Forelimb muscle (tissue), 1 donor: ENCODE data around the gene KIF9. TPM values are rescaled to one million over a fixed set of nuclear protein-coding genes. Genes with fewer than 3 reads are reported as not detected.
"Not testable (repeated sequence)": the region's sequence is repeated elsewhere in the genome, so short reads cannot be mapped to it uniquely, and the experiment has no call there.

Experiments used
- DNase-seq: peaks from one replicate; pipeline ENCODE4 v3.0.0-alpha.2; 2013; ENCODE audit warnings: low read depth
- polyA plus RNA-seq: library from polyadenylated mRNA; unstranded; fragments of 120-200 nt; gene quantifications from one replicate; pipeline ENCODE4 v1.2.1, GENCODE V29; 2013; ENCODE audit not compliant: insufficient read length

The KIF9 gene
- polyA plus RNA-seq, 1 donor: 7.3 TPM

DNA sequence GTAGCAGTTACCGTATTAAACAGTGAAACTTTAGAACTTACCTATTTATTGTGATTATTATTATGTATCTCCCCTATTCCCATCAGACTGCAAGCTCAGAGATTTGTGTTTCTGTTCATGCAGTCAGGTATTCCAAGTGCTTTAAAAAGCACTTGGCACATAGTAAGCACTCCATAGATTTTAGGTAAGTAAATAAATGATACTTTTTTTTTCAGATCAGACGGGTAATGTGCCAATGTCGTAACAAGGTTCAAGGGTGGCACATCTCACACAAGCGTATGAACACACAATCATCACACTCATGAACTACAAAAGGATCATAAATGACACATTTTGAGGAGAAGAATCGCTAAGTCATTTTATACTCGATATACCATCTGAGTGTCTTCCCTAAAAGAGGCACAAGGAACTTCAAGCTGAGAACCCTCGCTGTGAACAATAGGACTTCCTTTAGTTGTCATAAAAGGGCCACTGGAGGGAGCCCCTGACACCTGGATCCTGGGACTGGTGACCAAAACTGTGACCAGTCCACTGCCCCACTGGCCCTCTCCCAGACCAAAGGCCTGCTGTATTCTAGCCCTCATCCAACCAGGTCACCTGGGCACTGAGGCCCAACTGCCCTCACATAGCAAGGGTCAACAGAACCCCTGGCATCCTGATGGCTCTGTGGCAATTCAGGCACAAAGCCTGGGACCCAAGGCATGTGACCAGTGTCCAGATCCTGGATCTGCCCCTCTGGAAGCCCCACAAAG is 32.1 kb downstream of the KIF9 start:
- no peak for DNase-seq

DNA sequence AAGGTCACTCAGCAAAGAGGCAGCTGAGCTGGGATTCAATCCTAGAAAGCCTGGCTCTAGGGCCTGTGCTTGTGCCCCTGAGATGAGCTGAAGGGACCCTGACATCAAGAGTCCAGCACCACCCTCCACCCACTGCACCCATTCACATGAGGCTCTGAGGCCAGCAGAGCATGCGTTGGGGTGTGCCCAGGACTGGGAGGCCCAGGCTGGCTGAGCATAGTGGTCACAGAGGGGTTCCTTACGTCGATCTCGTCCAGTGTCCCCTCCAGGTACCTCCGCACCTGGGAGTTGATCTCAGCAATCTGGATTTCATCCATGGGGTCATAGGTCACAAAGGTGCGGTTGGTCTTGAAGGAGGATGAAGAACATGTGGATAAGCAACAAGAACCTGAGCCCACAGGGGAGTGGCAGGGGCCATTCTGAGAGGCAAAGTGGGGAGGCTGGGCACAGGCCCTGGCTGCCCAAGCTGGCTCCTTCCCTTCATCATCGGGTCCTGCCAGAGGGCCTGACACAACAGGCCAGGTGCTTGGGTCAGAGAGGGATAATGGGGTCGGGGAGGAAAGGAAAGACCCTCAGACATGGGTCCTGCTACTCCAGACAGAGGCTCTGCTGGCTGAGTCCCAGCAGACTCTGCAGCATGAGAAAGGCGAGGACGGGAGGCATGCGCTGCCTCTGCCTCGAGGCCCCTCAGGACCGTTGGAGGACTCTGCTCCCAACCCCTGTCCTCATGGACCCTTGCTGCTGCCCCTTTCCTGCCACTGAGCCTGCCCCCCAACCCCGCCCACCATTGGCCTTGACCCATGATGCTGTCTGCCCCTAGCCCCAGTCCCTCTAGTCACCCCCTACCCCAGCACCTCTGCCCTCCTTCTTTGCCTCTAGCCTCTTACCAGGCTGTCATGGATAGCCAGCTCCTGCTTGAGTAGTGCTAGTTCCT is 35.2 kb downstream of the KIF9 start:
- DNase-seq: no peak

DNA sequence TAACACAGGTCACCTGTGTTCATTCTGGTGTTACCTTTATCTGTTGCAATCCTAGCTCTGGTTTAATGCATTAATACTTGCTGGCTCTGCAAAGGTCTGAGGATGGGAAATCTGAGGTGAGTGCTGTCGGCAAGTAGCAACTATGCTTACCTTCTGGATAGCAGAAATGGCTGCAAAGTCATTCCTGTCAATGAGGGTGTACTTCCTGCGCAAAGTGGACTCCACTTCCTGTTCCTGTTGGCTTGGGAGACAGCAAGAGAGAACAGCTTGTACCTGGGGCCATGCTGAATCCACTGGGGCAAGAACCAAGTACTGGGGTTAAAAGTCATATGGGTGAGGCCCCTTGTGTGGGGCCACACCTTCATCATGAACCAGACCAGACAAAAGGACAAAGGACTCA is 37.3 kb downstream of the KIF9 start:
- DNase-seq: no peak

DNA sequence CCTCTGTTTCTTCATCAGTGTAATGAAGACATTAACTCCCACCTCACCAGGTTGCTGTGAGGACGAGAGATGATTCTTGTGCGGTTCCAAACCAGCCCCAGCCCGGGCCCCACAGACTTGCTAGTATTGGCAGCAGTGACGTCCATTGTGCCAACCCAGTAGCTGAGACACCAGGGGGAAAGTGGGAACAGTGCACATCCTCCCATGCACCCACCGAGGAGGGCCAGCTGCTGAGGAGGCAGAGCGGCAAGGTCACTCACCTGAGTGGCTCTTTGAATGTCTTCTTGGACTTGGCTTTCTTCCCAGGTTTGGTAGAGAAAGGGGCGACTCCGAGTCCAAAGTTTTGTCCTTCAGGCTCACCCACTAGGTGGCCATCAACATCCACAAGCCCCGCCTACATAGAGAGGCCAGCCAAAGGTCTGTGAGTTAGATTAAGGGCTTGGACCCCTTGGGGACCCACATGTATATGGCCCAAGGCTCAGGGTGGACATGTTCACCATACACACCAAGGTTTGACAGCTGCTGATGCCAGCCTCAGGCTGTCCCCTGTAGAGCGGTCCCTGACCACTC is 38.0 kb downstream of the KIF9 start:
- no peak for DNase-seq

DNA sequence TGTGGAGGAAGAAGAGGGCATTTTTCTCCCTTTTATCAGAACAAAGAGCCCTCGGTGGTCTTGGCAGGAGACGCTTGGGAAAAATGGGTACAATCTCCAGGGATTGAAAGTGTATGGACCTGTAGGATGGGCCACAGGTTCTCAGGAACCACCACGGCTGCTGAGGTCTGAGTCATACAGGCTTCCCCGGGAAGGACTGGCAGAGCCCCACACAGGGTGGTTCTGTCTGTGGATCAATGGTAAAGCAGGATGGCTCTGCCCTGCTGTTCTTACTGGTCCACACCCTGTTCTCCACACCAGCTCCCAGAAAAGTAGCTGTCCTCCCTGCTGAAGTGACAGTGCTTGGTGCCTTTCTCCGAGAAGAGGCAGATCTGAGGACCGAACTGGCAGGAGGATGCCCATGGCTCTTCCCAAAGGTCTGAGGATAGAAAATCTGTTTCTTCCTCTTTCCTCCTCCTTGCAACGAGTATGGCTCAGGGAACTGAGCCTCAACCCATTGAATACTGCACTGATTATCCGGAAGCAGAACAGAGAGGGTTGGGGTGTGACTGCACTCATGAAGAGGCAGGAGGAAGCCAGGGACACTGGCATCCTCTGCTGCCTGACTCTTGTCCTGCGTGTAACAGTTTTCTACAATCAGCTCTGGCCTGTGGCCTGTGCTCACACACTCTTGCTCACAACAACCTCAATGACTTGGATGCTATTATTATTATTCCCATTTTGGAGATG is 39.0 kb downstream of the KIF9 start:
- no peak for DNase-seq

DNA sequence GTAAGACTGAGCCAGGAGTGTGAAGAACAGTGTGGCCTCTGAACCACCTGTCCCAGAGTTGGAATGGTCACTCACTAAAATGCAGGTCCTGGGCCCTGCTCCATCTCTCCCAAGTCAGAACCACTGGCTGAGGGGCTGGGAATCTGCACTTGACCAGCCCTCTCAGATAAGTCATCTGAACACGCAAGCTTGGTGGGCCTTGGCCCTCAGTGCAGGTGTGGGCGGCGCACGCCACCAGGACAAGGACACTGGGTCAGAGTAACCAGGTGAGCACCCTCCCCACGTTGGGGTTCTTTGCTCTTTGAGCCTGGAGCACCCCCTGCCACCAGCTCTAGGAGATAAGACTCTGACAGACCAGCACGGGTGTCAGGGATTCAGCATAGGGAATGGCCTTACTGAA is 42.7 kb downstream of the KIF9 start:
- no peak for DNase-seq

DNA sequence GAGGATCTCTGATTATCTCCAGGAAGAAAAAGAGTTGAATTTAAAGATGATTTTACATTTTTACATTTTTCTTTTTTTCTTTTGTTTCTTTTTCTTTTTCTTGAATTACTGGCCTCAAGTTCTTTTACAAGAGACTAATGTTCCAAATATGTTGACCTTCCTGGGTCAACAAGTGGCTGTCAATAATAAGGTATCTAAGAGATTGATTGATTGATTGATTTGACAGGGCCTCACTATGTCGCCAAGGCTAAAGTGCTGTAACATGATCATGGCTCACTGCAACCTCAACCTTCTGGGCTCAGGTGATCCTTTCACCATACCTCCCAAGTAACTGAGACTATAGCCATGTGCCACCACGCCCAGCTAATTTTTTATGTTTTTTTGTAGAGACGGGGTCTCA is 44.6 kb downstream of the KIF9 start:
- DNase-seq: no peak

DNA sequence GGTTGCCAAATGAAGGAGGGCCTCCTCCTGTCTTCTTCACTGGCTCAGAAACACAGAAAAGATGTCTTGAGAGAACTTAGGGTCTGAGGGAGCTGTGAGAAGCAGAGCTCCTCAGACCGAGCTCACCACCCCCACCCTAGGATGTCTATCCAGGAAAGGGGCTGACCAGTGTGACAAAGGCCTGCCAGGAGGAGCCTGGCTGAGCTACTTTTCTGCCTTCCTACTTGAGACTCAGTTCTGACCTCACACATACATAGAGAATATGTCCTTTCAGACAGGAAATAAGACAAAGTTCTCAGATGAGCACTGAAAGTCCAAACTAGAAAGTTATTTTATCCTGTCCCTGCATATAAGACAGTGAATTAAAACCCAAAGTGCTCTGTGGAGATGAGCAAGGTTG is 54.5 kb downstream of the KIF9 start:
- no peak for DNase-seq

DNA sequence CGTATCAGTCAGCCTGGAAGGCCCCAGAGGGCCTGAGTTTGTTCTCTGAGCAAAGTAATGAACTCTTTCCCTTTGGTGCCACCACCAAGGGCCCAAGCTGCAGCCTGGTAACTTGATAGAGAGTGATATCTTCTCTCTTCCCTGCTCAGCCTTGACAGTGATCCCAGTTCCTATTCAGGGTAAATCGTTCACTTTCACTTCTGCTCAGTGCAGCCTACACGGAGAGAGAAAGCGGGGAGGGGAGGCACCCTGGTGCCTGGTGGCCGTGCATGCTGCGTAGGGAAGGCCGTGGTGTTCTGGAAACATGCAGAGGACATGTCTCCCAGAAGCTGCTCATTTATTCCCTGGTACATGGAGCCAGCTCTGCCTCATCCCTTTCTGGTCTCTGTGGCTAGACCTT is 54.9 kb downstream of the KIF9 start:
- DNase-seq: no peak

DNA sequence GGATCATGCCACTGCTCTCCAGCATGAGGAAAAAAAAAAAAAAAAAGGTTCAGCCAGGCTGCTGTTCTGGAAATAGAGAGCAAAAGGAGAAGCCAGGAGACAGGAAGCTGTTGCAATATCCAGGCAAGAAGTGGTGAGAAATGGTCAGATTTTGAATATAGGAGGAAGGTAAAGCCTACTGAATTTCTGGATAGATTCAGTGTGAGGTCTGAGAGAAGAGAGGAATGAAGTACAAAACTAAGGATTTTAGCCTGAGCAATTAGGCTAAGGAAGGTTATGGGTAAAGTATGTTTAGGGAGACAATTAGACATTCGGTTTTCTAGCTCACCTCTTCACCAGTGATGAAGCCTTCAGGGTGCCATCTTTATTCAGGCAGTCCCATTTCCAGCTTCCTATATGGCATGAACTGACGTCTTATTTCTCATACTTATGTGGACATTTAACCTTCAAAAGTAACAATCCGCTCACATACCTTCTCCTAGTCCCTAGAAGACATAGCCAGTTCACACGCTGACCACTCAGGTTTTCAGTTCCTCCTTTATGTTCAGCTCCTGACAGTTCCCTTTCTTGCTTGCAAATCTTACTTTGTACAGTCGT is 57.2 kb downstream of the KIF9 start:
- DNase-seq: no peak

DNA sequence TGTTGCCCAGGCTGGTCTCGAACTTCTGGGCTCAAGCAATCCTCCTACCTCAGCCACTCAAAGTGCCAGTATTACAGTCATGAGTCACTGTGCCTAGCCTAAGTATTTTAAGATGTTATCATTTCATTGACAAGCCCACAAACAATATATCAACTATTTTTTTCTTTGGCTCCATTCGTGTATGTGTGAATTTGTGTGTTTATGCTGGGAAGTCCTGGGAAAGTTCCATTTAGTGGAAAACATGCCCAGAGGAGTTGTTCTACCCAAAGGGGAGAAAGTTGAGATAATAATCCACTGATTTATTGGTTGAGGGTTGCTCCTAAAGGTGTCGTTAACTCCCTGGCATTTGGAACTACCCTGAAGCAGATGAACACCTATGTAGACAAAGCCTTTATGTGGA is 58.8 kb downstream of the KIF9 start:
- no peak for DNase-seq

DNA sequence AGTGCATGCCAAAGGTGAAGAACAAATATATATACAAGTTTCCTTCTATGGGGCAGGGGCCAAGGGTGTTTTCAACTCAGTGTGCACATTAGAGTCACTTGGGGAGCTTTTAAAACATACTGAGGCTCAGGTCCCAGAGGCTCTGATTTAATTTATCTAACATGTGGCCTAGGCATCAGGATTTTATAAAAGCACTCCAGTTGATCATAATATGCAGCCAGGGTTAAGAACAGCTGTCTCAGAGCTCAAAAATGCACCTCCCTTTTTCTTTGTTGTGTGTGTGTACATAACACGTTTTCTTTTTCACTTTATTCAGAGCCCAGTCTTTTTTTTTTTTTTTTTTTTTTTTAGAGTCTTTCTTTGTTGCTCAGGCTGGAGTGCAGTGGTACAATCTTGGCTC is 60.8 kb downstream of the KIF9 start:
- no peak for DNase-seq

DNA sequence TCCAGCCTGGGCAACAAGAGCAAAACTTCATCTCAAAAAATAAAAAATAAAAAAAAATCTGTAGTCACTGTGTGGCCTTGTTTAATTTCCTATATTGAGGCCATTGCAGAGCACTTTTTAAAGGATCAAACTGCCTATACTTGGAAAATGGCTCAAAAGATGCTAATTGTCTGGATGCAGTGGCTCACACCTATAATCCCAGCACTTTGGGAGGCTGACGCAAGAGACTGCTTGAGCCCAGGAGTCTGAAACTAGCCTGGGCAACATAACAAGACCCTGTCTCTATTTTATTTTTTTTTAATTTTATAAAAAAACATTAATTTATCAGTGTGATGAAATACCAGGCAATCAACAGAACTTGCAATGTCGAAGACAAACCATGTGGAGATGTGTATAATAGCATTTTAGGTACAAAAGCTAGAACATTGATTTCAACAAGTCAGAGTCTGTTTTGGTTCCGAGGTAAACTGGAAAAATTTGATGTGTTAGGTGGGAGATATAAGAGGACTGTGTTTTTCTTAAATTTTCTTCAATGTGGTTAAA is 71.7 kb downstream of the KIF9 start:
- DNase-seq: no peak

DNA sequence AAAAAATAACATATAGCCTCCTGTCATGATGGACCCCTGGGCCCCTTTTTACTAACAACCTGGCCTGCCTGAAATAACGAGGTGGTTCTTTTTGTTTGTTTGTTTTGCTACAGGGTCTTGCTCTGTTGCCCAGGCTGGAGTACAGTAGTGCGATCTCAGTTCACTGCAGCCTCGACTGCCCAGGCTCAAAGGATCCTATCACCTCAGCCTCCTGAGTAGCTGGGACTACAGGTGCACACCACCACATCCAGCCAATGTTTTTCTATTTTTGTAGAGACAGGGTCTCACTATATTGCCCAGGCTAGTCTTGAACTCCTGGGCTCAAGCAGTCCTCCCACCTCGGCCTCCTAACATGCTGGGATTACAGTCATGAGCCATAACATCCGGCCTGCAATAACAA is 76.6 kb downstream of the KIF9 start:
- not testable (repeated sequence) for DNase-seq

DNA sequence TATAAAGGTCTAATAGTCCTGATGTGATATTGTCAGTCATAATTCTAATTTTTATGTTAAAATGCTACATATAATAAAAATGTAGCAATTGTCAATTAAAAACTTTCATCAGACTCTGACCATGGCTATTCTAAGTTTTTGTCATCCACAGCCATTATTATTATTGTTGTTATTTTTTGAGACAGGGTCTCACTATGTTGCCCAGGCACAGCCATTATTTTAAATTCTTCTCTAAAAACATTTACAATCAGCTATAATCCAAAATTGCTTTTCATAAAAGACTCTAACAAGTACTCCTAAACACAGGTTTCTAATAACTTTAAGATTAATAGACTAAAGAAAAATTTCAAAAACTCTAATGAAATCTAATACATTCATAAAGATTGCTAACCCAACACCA is 77.7 kb downstream of the KIF9 start:
- DNase-seq: no peak

DNA sequence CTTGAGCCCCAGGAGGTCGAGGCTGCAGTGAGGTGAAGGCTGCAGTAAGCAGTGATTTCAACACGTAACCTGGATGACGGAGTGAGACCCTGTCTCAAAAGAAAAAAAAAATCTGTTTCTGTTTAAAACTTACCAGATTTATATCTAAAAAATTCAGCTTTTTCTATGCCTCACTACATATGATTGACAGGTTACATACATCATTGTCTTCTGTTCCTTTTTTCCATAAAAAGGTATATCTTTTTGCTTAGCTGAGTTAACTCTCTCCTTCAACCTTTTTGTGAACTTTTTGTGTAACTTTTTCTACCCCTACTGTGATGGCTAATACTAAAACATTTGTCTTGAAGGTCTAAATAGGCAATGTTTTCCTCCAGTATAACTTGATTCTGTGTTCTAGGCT is 80.1 kb downstream of the KIF9 start:
- DNase-seq: no peak

DNA sequence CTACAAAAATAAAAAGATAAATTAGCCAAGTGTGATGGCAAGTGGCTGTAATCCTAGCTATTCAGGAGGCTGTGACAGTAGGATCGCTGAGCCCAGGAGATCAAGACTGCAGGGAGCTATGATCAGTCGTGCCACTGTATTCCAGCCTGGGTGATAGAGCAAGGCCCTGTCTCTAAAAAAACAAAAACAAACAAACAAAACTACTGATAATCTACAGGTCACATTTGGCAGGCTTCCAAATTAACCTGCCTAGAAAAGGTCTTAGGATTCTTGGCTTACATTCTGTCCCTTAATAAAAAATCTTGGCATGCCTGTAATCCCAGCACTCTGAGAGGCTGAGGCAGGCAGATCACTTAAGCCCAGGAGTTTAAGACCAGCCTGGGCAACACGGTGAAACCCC is 85.3 kb downstream of the KIF9 start:
- DNase-seq: no peak

DNA sequence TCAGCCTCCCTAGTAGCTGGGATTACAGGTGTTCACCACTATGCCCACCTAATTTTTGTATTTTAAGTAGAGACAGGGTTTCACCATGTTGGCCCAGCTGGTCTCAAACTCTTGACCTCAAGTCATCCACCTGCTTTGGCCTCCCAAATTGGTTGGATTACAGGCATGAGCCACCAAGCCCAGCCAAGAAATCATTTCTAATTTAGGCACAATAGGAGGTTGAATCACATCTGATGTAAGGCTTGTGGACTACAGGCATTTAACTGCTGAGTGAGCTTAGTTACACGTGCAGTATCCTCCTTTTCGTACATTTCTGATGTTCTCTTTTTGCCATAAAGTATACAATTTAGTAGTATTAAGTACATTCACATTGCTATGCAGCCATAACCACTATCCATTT is 87.6 kb downstream of the KIF9 start:
- no peak for DNase-seq

DNA sequence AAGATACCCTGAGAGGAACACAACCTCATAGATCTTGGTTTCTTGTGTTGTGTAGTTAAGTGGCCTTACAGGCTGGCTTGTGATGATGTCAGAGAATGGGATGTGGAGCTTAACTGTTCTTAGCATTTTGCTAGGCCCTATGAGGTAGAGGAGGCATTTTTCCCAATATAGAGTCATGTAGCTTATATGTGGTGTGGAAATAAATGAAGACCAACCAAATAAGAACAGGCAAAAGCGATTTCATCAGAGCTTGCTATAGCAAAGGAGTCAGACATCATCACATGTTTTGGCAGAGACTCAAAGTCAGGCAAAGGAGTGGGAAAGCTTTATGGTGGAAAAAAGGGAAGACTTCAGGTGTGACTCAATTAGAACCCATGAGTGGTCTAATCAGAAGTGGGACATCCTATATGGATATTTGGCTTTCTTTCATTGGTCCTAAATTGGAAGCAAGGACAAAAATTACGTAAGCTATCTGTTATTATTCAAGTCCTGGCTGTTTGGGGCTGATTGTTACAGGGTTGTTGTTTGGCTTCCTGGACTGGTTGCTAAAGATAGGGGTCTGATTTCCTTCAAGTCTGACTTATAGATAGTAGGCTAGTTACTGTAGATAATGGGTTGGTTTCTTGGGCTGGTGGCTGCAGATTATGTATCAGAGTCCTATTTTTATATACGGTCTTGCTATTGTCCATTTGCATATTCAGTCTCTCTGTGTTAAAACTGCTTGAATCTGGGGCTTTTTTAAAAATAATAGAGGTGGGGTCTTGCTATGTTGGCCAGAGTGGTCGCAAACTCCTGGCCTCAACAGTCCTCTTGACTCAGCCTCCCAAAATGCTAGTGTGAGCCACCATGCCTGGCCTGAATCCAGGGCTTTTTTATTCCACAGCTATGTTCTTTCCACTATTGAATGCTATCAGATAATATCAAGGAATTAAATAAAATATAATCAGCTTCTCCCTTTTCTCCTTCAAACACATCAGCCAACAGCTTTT is 88.4 kb downstream of the KIF9 start:
- no peak for DNase-seq

DNA sequence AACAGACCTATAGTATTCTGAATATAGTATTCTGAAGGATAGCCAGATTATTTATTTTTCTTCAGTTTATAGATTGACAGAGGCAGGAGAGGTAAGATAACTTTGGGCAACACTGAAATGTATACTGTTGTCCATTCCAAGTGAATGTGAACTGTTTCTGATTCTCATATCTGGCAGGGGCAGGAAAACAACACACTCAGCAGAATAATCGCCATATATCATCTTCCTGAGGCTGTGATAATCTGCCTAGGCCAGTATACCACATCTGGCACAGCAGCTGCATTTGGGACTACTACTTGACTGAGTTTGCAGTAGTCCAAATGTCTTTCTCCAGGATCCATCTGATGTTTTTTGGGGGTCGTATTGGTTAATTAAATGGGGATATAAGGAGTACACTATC is 96.3 kb downstream of the KIF9 start:
- no peak for DNase-seq
